NB4 (cell line): ENCODE results near the gene TSHZ2.

Experiments
- POLR2A ChIP-seq: IDR thresholded peaks from 2 replicates; pipeline ENCODE4 v1.6.1; 2011; ENCODE audit warnings: mild to moderate bottlenecking; ENCODE audit not compliant: insufficient read length; ENCODE audit errors: extremely low read depth
- TF ChIP-seq, protein P1 (sequence below): IDR thresholded peaks from one replicate; pipeline ENCODE4 v1.5.1; 2012; ENCODE audit warnings: low read depth, low read length

DNA sequence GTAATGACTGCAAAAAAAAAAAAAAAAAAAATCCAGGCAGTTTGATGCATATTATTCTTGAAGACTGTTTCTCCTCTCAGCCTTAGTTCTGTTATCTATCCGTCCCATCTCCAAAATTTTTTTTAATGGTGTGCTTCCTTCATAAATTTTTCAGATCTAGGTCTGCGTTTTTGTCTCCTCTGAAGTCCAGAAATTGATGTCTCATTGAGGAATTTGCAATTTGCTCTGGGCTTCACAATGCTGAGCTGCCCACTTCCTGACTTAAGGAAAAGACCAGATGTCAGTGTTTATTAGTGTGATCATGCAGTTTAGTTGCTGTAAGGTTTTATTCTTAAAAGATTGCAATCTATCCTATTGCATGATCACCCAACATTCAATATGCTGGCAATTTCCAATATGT, 323.9 kb downstream of the TSHZ2 start:
- TF ChIP-seq, protein P1, sequence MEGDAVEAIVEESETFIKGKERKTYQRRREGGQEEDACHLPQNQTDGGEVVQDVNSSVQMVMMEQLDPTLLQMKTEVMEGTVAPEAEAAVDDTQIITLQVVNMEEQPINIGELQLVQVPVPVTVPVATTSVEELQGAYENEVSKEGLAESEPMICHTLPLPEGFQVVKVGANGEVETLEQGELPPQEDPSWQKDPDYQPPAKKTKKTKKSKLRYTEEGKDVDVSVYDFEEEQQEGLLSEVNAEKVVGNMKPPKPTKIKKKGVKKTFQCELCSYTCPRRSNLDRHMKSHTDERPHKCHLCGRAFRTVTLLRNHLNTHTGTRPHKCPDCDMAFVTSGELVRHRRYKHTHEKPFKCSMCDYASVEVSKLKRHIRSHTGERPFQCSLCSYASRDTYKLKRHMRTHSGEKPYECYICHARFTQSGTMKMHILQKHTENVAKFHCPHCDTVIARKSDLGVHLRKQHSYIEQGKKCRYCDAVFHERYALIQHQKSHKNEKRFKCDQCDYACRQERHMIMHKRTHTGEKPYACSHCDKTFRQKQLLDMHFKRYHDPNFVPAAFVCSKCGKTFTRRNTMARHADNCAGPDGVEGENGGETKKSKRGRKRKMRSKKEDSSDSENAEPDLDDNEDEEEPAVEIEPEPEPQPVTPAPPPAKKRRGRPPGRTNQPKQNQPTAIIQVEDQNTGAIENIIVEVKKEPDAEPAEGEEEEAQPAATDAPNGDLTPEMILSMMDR: no peak
- TF ChIP-seq POLR2A: no peak
